ENCODE measurements around the gene ECHS1.
"Not testable (repeated sequence)": the region's sequence is repeated elsewhere in the genome, so short reads cannot be mapped to it uniquely, and the experiment has no call there.

Gene ECHS1

DNA sequence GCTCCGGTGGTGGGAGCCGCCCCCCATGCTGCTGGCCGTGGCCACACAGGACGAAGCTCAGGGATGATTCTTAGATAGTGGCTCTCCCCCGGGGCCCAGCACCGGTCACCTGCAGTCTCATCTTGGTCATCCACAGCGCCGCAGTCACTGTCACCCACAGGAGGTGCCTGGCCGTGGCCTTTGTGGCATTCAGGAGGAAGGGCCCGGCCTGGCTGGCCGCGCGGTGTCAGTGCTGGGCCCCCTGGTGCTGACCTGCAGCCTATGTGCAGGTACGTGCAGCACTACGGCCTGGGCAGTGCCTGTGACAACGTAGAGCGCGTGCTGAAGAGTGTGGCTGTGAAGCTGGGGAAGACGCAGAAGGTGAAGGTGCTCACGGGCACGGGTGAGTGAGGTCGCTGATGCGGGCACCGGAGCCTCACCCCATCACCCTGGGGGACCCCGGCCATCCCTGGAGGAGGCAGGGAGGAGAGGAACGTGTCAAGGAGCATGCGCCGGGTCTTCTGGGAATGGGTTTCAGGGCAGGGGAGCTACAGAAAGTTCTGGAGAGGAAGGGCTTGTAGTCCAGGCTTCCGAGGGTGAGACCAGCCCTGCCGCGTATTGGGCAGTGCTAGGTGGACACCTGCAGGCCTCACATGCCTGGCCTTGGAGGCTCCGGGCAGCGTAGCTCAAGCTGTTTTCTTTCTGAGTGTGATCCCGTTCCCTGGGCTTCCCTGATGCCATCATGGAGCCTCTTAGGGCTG, 46.2 kb upstream of the ECHS1 start:
- no peak overlapping the region for H3K4me3 ChIP-seq (ENCODE audit: low read depth, low read length)
- TF ChIP-seq CTCF (IDR thresholded peaks at IDR 0.05; ENCODE audit: low read depth, low read length, missing control alignments), result no peak
- no peak for DNase-seq (ENCODE audit: low read depth)
- in situ Hi-C loops (cut with HindIII; ENCODE audit: low sequenced_read_pairs), result no loop called here

- in situ Hi-C loops (cut with HindIII; ENCODE audit: low sequenced_read_pairs), result no loop called here
- no peak overlapping the region for H3K4me3 ChIP-seq (ENCODE audit: low read depth, low read length)
- no peak for TF ChIP-seq CTCF (IDR thresholded peaks at IDR 0.05; ENCODE audit: low read depth, low read length, missing control alignments)
- no peak for DNase-seq (ENCODE audit: low read depth)
Observed at GRCh38 chr10:133418289-133418993, 45.3 kb upstream of the ECHS1 start.

- TF ChIP-seq CTCF (IDR thresholded peaks at IDR 0.05; ENCODE audit: low read depth, low read length, missing control alignments), result no peak
- no peak for DNase-seq (ENCODE audit: low read depth)
- in situ Hi-C loops (cut with HindIII; ENCODE audit: low sequenced_read_pairs), result no loop called here
- H3K4me3 ChIP-seq (ENCODE audit: low read depth, low read length), result no peak overlapping the region
Observed at GRCh38 chr10:133415752-133416151, 42.6 kb upstream of the ECHS1 start.

DNA sequence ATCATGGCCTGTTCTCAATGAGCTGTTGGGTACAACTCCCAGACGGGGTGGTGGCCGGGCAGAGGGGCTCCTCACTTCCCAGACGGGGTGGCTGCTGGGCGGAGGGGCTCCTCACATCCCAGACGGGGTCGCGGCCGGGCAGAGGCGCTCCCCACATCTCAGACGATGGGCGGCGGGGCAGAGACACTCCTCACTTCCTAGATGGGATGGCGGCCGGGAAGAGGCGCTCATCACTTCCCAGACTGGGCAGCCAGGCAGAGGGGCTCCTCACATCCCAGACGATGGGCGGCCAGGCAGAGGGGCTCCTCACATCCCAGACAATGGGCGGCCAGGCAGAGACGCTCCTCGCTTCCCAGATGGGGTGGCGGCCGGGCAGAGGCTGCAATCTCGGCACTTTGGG, 41.2 kb upstream of the ECHS1 start:
- in situ Hi-C loops (cut with HindIII; ENCODE audit: low sequenced_read_pairs); DNase-seq (ENCODE audit: low read depth): not testable (repeated sequence)

DNA sequence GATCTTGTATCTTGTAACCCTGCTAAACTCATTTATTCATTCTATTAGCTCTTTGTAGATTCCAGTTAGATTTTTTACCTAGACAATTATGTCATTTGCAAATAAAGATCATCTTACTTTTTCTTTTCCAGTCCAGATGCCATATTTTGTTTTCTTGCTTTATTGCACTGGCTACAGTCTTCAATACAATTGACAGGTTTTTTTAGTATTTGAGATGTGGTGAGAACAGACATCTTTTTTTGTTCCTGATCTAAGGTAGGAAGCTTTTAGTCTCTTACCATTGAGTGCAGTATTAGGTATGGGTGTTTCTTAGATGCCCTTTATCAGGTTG, 39.2 kb upstream of the ECHS1 start:
- in situ Hi-C loops (cut with HindIII; ENCODE audit: low sequenced_read_pairs), result no loop called here

More for the DNA sequence above, 41.2 kb upstream of the ECHS1 start:
- not testable (repeated sequence) for H3K4me3 ChIP-seq (ENCODE audit: low read depth, low read length)

GRCh38 chr10:133411523-133412380, 38.6 kb upstream of the ECHS1 start:
- no peak for DNase-seq (ENCODE audit: low read depth)
- no peak overlapping the region for H3K4me3 ChIP-seq (ENCODE audit: low read depth, low read length)
- TF ChIP-seq CTCF (IDR thresholded peaks at IDR 0.05; ENCODE audit: low read depth, low read length, missing control alignments), result no peak
- in situ Hi-C loops (cut with HindIII; ENCODE audit: low sequenced_read_pairs), result no loop called here

More for the DNA sequence above, 39.2 kb upstream of the ECHS1 start:
- DNase-seq (ENCODE audit: low read depth), result no peak
- TF ChIP-seq CTCF (IDR thresholded peaks at IDR 0.05; ENCODE audit: low read depth, low read length, missing control alignments), result no peak
- no peak overlapping the region for H3K4me3 ChIP-seq (ENCODE audit: low read depth, low read length)
